Activated CD4-positive, alpha-beta T cell treated with anti-CD3 and anti-CD28 coated beads, Interleukin-2, amount 10 ng/mL, durations not matched to agents 24 days and 14 days (primary cell): ENCODE results near the gene FERMT2. TPM values are rescaled to one million over a fixed set of nuclear protein-coding genes. Genes with fewer than 3 reads are reported as not detected.

Experiments used
- DNase-seq: peaks from one replicate; pipeline ENCODE4 v3.0.0; 2022
- H3K27ac Mint-ChIP-seq: one replicate; pipeline ENCODE4 v1.8.0; 2022; ENCODE audit warnings: mild to moderate bottlenecking, mixed read lengths
- H3K27me3 Mint-ChIP-seq: one replicate; pipeline ENCODE4 v1.8.0; 2022; ENCODE audit warnings: mixed read lengths
- H3K36me3 Mint-ChIP-seq: one replicate; pipeline ENCODE4 v1.8.0; 2022; ENCODE audit warnings: low read depth, mild to moderate bottlenecking, mixed read lengths
- H3K4me1 Mint-ChIP-seq: one replicate; pipeline ENCODE4 v1.8.0; 2021; ENCODE audit warnings: mixed read lengths
- H3K4me3 Mint-ChIP-seq: one replicate; pipeline ENCODE4 v1.8.0; 2022; ENCODE audit warnings: mild to moderate bottlenecking, moderate library complexity, mixed read lengths
- H3K9me3 Mint-ChIP-seq: one replicate; pipeline ENCODE4 v1.8.0; 2021; ENCODE audit warnings: mixed read lengths
- intact Hi-C: fragments of 100-400 bp; cut with micrococcal nuclease; formaldehyde crosslinking; loops from one replicate; pipeline ENCODE4 v1.15.1; 2023
- total RNA-seq: library from RNA; stranded (reverse); gene quantifications from 2 replicates; pipeline ENCODE4 v1.2.3, GENCODE V29; 2022

The FERMT2 gene
- total RNA-seq, 1 donor from 2014 or later: 1.6 TPM

DNA sequence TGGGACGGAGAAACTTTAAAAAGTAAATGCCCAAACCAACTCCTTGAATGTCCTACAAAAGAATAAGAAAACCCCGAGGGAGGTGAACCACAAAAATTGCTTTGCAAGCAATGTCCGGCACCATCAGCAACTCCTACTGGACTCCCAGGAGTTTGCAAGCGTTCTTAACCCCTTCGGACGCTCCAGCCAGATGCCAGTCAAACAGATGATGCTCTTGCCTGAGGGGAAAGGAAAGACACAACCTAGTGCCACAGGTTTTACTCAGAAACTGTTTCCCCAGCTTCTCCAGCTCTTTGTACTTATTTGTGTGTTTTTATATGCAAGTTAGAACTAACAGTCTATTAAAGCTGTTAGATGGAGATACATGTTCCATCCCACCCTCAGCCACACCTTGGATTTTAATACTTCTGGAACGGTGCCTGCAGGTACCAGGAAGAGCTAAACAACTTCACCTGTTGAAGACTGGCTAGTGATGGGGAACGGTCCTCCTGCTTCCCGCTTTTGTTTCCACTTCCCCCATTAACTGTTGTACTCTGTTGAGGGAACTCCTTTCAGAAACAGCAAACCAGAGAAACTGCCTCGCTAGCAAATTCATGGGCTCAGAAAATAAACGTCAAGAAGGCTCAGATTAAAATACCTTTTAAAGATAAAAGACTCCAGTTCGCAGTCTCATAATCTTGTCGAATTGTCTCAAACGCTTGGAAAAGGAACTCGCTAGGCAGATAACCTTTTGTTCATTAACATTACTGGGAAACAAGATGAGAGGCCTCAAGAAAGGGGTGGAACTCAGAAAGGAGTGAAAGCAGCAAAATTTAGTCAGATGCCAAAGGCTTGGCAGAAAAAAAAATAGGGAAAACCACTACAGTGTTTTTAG is 1.1 kb upstream of the FERMT2 start:
- Mint-ChIP-seq H3K4me3 (peak overlapping the region; percentile 49), H3K27me3 (peaks cover 61% of the 10 kb centered on the region), H3K9me3 (no peaks in the 10 kb centered on the region), H3K4me1 (peaks cover 19% of the 10 kb centered on the region), H3K27ac (no peak overlapping the region), H3K36me3 (no peaks in the 10 kb centered on the region)
- intact Hi-C loops: no loop called here
- DNase-seq: peak; percentile 63

- H3K4me1 Mint-ChIP-seq: peaks cover 19% of the 10 kb centered on the region
- peak overlapping the region; percentile 66 for H3K27ac Mint-ChIP-seq
- H3K27me3 Mint-ChIP-seq: peaks cover 63% of the 10 kb centered on the region
- H3K9me3 Mint-ChIP-seq: no peaks in the 10 kb centered on the region
- H3K4me3 Mint-ChIP-seq: peak overlapping the region; percentile 90
- intact Hi-C loops: no loop called here
- peak; percentile 69 for DNase-seq
- H3K36me3 Mint-ChIP-seq: no peaks in the 10 kb centered on the region
These were observed 396 bp downstream of the FERMT2 start for GRCh38 chr14:52950410-52950897.

DNA sequence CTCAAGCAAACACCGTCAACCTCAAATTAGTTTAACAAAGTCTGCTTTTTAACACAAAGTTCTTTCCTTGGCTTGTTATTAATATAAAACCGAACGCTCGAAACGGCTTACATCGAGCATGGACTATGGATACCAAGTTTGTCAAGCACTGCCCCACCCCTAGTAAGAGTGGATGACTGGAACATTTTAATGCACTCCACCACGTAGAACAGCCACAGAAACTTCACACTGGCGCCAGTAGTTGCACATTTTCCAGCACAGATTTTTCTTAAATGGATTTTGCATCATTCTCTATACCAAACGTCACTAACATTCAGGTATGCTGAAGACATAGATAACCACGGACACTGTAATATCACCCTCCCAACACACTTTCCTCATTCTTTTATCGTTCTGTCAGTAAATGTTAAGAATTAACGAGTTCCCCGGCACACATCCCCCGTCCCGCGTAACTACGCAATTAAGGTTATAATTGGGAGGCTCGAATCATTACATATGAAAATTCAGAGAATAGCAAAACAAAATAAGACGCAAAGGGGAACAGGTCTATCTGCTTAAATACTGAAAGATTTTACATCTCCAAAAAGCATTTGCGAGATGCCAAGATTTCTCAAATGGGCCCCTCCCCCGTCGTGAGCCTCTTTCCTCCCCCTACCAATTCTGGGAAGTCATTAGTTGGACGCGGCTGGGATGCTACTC is 990 bp downstream of the FERMT2 start:
- Mint-ChIP-seq H3K4me1 (peaks cover 19% of the 10 kb centered on the region), H3K27me3 (peaks cover 60% of the 10 kb centered on the region), H3K27ac (no peak overlapping the region), H3K9me3 (no peaks in the 10 kb centered on the region), H3K4me3 (peak overlapping the region; percentile 90), H3K36me3 (no peaks in the 10 kb centered on the region)
- intact Hi-C loops: no loop called here
- DNase-seq: peak; percentile 60

- H3K27ac Mint-ChIP-seq: no peak overlapping the region
- intact Hi-C loops: no loop called here
- H3K4me3 Mint-ChIP-seq: peak overlapping the region; percentile 90
- H3K36me3 Mint-ChIP-seq: no peaks in the 10 kb centered on the region
- no peaks in the 10 kb centered on the region for H3K9me3 Mint-ChIP-seq
- H3K4me1 Mint-ChIP-seq: peaks cover 19% of the 10 kb centered on the region
- H3K27me3 Mint-ChIP-seq: peaks cover 54% of the 10 kb centered on the region
- no peak for DNase-seq
These were observed 1.6 kb downstream of the FERMT2 start for GRCh38 chr14:52949249-52949648.

DNA sequence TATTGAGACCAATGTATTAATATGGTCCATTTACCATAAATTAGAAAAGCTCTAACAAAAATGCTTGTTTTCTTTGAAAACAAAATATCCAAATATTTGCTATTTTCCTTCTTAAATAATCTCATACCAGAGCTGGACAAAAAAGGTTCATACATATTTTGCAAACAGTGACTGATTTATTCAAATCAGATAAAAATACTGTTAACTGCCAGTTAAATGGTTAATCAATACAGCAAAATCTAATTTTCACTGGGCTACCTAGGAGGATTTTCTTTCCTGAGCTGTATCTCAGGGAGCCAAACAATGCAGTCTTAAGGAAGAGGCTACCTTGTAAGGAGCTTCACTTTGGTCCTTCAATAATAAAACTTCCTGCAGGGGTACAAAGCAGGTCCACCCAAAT is 2.0 kb downstream of the FERMT2 start:
- H3K36me3 Mint-ChIP-seq: no peaks in the 10 kb centered on the region
- no peak for DNase-seq
- intact Hi-C loops: no loop called here
- peaks cover 51% of the 10 kb centered on the region for H3K27me3 Mint-ChIP-seq
- no peaks in the 10 kb centered on the region for H3K9me3 Mint-ChIP-seq
- H3K4me1 Mint-ChIP-seq: peaks cover 19% of the 10 kb centered on the region
- H3K4me3 Mint-ChIP-seq: no peak overlapping the region
- H3K27ac Mint-ChIP-seq: no peak overlapping the region

DNA sequence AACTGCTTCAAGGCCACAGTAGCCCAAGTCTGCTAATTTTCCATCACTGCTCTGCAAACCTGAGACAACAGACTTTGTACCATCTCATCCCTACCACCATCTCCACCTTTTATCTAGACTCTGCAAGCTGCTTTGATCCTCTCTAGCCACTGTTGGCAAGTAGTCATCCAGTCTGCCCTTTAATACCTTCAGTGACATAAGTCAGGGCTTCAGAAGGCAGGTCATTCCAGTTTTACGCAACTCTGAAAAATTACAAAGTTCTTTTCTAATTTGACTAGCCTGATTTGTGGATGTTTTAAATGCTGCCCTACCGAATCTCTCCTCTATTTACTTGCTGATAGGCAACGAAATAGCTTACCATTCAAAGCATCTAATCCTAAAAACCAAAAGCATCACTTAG is 2.8 kb downstream of the FERMT2 start:
- peaks cover 51% of the 10 kb centered on the region for H3K27me3 Mint-ChIP-seq
- no peak overlapping the region for H3K4me3 Mint-ChIP-seq
- DNase-seq: no peak
- peaks cover 19% of the 10 kb centered on the region for H3K4me1 Mint-ChIP-seq
- H3K9me3 Mint-ChIP-seq: no peaks in the 10 kb centered on the region
- intact Hi-C loops: no loop called here
- no peak overlapping the region for H3K27ac Mint-ChIP-seq
- H3K36me3 Mint-ChIP-seq: no peaks in the 10 kb centered on the region

DNA sequence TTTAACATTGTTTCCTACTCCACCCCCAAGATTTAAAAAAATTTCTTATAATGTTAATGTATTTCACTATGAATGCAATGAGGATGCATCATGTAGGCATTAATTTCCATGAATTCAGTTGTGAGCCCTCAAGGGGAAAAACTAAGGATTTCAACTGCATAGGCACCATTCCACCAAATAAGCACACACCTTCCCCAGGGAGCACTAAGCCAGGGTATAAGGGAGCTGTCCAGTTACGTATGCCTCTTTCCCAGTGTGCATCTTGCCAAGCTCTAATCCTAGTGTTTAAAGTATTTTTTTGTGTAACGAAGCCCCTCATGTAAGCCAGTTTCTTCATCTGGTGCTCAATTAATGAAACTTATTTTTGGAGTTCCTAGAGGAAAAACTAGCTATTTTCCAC is 6.6 kb downstream of the FERMT2 start:
- no peak for DNase-seq
- intact Hi-C loops: no loop called here
- Mint-ChIP-seq H3K27me3 (peaks cover 36% of the 10 kb centered on the region), H3K36me3 (no peaks in the 10 kb centered on the region), H3K9me3 (no peaks in the 10 kb centered on the region), H3K27ac (no peak overlapping the region), H3K4me3 (no peak overlapping the region), H3K4me1 (peaks cover 2% of the 10 kb centered on the region)

GRCh38 chr14:52939427-52939826 is 11.4 kb downstream of the FERMT2 start:
- H3K4me1 Mint-ChIP-seq: no peaks in the 10 kb centered on the region
- intact Hi-C loops: no loop called here

GRCh38 chr14:52937869-52938268 is 13.0 kb downstream of the FERMT2 start:
- H3K9me3 Mint-ChIP-seq: no peaks in the 10 kb centered on the region
- intact Hi-C loops: no loop called here
- H3K4me3 Mint-ChIP-seq: no peak overlapping the region
- no peak for DNase-seq
- peaks cover 26% of the 10 kb centered on the region for H3K27me3 Mint-ChIP-seq
- no peaks in the 10 kb centered on the region for H3K4me1 Mint-ChIP-seq
- H3K36me3 Mint-ChIP-seq: no peaks in the 10 kb centered on the region
- H3K27ac Mint-ChIP-seq: no peak overlapping the region

More at GRCh38 chr14:52939427-52939826, 11.4 kb downstream of the FERMT2 start:
- H3K36me3 Mint-ChIP-seq: no peaks in the 10 kb centered on the region
- H3K4me3 Mint-ChIP-seq: no peak overlapping the region
- no peaks in the 10 kb centered on the region for H3K9me3 Mint-ChIP-seq
- DNase-seq: no peak
- peaks cover 30% of the 10 kb centered on the region for H3K27me3 Mint-ChIP-seq
- H3K27ac Mint-ChIP-seq: no peak overlapping the region

- no peaks in the 10 kb centered on the region for H3K9me3 Mint-ChIP-seq
- H3K27me3 Mint-ChIP-seq: peaks cover 27% of the 10 kb centered on the region
- no peak overlapping the region for H3K4me3 Mint-ChIP-seq
- DNase-seq: no peak
- intact Hi-C loops: no loop called here
- H3K27ac Mint-ChIP-seq: no peak overlapping the region
- no peaks in the 10 kb centered on the region for H3K36me3 Mint-ChIP-seq
- no peaks in the 10 kb centered on the region for H3K4me1 Mint-ChIP-seq
These were observed 13.5 kb downstream of the FERMT2 start for GRCh38 chr14:52937306-52937705.

DNA sequence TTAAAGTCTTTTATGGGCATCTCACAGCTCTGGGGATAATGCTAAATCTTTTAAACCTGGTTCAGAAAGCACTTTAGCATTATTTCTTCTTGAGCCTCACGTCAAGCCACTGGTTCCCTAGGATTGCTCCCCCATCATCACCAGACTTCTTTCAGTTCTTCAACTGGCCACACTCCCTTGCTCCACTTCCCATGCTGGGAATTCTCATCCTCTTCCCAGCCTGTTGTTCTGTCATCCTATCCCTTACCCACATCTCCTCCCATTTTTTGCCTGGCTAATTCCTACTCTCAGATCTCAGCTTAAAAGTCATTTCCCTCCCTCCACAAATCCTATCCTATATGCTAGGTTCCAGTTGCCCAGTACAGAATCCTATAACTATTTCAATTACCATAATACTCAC is 14.4 kb downstream of the FERMT2 start:
- no peak overlapping the region for H3K27ac Mint-ChIP-seq
- H3K27me3 Mint-ChIP-seq: peaks cover 28% of the 10 kb centered on the region
- H3K9me3 Mint-ChIP-seq: no peaks in the 10 kb centered on the region
- no peak overlapping the region for H3K4me3 Mint-ChIP-seq
- DNase-seq: no peak
- H3K36me3 Mint-ChIP-seq: no peaks in the 10 kb centered on the region
- H3K4me1 Mint-ChIP-seq: no peaks in the 10 kb centered on the region
- intact Hi-C loops: no loop called here

- no peaks in the 10 kb centered on the region for H3K36me3 Mint-ChIP-seq
- H3K27ac Mint-ChIP-seq: no peak overlapping the region
- H3K27me3 Mint-ChIP-seq: peaks cover 28% of the 10 kb centered on the region
- no peaks in the 10 kb centered on the region for H3K4me1 Mint-ChIP-seq
- intact Hi-C loops: no loop called here
- DNase-seq: no peak
- no peaks in the 10 kb centered on the region for H3K9me3 Mint-ChIP-seq
- no peak overlapping the region for H3K4me3 Mint-ChIP-seq
These were observed 15.0 kb downstream of the FERMT2 start for GRCh38 chr14:52935833-52936232.

- Mint-ChIP-seq H3K27me3 (peaks cover 23% of the 10 kb centered on the region), H3K9me3 (no peaks in the 10 kb centered on the region), H3K27ac (no peak overlapping the region), H3K4me3 (no peak overlapping the region), H3K36me3 (no peaks in the 10 kb centered on the region), H3K4me1 (no peaks in the 10 kb centered on the region)
- intact Hi-C loops: no loop called here
- no peak for DNase-seq
These were observed 16.1 kb downstream of the FERMT2 start for GRCh38 chr14:52934762-52935161.

DNA sequence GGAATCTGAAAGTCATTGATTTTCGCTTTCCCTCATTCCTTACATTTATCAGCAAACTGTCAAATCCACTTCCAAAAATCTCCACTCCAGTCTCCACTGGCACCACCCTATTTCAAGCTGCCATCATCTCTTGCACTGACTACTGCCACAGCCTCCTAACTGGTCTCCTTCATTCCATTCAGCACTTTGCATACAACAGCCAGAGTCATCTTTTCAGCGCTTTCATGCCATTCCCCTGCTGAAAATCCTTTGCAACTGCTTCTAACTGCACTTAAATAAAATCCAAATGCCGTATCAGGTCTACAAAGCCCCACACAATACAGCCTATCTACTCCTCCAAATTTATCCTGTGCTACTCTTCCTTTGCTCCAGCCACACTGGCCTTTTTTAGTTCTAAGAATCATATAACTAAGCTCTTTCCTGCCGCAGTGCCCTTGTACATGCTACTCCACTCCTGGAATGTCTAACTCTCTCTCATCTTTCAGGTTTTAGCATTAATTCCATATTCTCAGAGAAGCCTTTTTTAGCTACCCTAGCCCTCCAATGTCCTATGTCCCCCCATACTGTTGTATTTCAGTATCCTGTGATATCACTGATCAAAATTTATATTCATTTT is 21.6 kb downstream of the FERMT2 start:
- Mint-ChIP-seq H3K4me3 (no peak overlapping the region), H3K36me3 (no peaks in the 10 kb centered on the region), H3K27me3 (peaks cover 19% of the 10 kb centered on the region), H3K27ac (no peak overlapping the region), H3K9me3 (no peaks in the 10 kb centered on the region), H3K4me1 (peaks cover 2% of the 10 kb centered on the region)
- DNase-seq: no peak
- intact Hi-C loops: no loop called here
